PC-9 (cell line): ENCODE data around the gene NYNRIN. TPM values are rescaled to one million over a fixed set of nuclear protein-coding genes. Genes with fewer than 3 reads are reported as not detected.

Source experiments
- BruUV-seq: library from RNA; stranded (reverse); fragments of 400-500 nt; replicated peaks from 2 replicates; lab custom pipeline; 2021; lab: Mats Ljungman, UMichigan
- CTCF ChIA-PET: fragments of 300-600 bp; sonication (Branson Sonifier 250); formaldehyde crosslinking; loops from one replicate; lab custom pipeline; 2022; ENCODE audit warnings: antibody characterized with exemption; lab: Charles Lee
- POLR2A ChIA-PET: fragments of 300-600 bp; sonication (Branson Sonifier 250); formaldehyde crosslinking; loops from one replicate; lab custom pipeline; 2022; ENCODE audit warnings: antibody characterized with exemption; ENCODE audit not compliant: unreplicated experiment; lab: Charles Lee
- DNase-seq, 2 experiments: peaks; one replicate each; pipeline versions ENCODE4 v3.0.0 to v3.0.0-alpha.2; 2015 to 2022; ENCODE audit warnings: mixed read lengths in 1 of 2
- H2AFZ ChIP-seq: fragments of 200-600 bp; sonication (generic); 2 replicates; pipeline ENCODE4 v1.8.1; 2017; ENCODE audit warnings: antibody characterized with exemption
- H3F3A ChIP-seq: fragments of 200-600 bp; sonication (generic); 2 replicates; pipeline ENCODE4 v1.8.1; 2017; ENCODE audit warnings: antibody characterized with exemption, mild to moderate bottlenecking, low read depth; ENCODE audit not compliant: insufficient read depth
- H3K27ac ChIP-seq: fragments of 200-600 bp; sonication (generic); 2 replicates; pipeline ENCODE4 v1.6.1; 2016; ENCODE audit warnings: mixed run types
- H3K27me3 ChIP-seq: fragments of 200-600 bp; sonication (generic); 2 replicates; pipeline ENCODE4 v1.6.1; 2016; ENCODE audit warnings: low read depth, mixed run types; ENCODE audit not compliant: insufficient read depth
- H3K36me3 ChIP-seq: fragments of 200-600 bp; sonication (generic); 2 replicates; pipeline ENCODE4 v1.6.1; 2016; ENCODE audit warnings: low read depth, mixed run types
- H3K4me1 ChIP-seq: fragments of 200-600 bp; sonication (generic); replicated peaks from 2 replicates; pipeline ENCODE4 v1.6.1; 2016; ENCODE audit warnings: mixed run types; ENCODE audit not compliant: insufficient read depth
- H3K4me2 ChIP-seq: fragments of 200-600 bp; sonication (generic); 2 replicates; pipeline ENCODE4 v1.6.1; 2017; ENCODE audit warnings: mixed run types
- H3K4me3 ChIP-seq: fragments of 200-600 bp; sonication (generic); 2 replicates; pipeline ENCODE4 v1.6.1; 2016; ENCODE audit warnings: mixed run types
- H3K79me2 ChIP-seq: fragments of 200-600 bp; sonication (generic); 2 replicates; pipeline ENCODE4 v1.6.1; 2017; ENCODE audit warnings: low read depth, mixed run types
- H3K9me2 ChIP-seq: fragments of 200-600 bp; sonication (generic); 2 replicates; pipeline ENCODE4 v1.8.1; 2017; ENCODE audit warnings: mild to moderate bottlenecking; ENCODE audit not compliant: insufficient read depth
- H3K9me3 ChIP-seq: fragments of 200-600 bp; sonication (generic); 2 replicates; pipeline ENCODE4 v1.8.1; 2016; ENCODE audit warnings: low read depth; ENCODE audit not compliant: insufficient read depth
- H4K20me1 ChIP-seq: fragments of 200-600 bp; sonication (generic); 2 replicates; pipeline ENCODE4 v1.8.1; 2017; ENCODE audit not compliant: insufficient read depth
- EZH2 ChIP-seq: fragments of 200-600 bp; sonication (generic); IDR thresholded peaks from 2 replicates; pipeline ENCODE4 v1.8.0; 2017; ENCODE audit warnings: antibody characterized with exemption, low read depth
- intact Hi-C: fragments of 100-400 bp; cut with micrococcal nuclease; formaldehyde crosslinking; loops from one replicate; pipeline ENCODE4 v1.10.0; 2022; ENCODE audit not compliant: unreplicated experiment
- total RNA-seq: library from RNA; stranded (reverse); gene quantifications from 2 replicates; pipeline ENCODE4 v1.2.3, GENCODE V29; 2021
- TF ChIP-seq, protein P1 (sequence below): fragments of 200-600 bp; sonication (generic); conservative IDR thresholded peaks from 2 replicates; pipeline ENCODE4 v1.6.1; 2017; ENCODE audit warnings: mixed run types, antibody characterized with exemption, mild to moderate bottlenecking, moderate library complexity

Gene NYNRIN
- total RNA-seq, 1 experiment from 2014 or later, result 17.7 TPM

DNA sequence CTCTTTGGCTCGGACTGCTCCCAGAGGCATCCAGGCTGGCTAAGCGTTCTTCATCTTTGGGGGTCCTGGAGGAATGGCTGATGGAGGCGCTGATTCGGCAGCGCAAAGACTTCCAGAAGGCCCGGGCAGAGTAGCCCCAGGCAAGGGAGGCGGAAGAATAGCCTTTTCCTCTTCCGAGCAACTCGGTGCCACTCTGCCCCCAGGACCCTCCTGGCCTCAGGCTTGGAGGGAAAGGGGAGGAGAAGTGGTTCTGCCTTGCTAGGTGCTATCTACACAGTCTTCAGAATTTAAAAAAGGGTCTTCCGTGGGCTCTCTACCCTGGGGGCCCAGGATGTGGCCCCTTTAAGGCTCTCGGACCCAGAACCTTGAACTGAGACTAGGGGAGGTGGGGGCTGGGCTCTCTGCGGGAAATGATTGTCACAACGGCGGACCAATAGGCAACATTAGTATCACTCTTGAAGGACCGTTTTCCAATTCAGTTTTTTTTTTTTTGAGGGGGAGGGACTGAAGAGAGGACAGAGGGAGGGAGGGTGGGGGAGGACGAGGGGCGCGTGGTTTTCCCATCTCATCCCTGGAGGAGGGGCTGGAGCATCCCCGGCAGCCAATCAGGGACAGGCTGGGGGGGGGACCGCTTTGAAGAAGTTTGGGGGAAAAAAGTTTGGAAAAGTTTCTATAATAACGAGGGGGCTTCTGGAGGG is 31.1 kb upstream of the NYNRIN start, which contains the start of gene NFATC4:
TSS of gene NFATC4 (plus strand) at position 671 of the 698 bp plus-strand sequence. CDS start 157 bp downstream, outside the sequence.
- Histone ChIP-seq H3F3A (peaks cover 10% of the 10 kb centered on the region; the same call in 1 of the 2 replicates), H3K27ac (peak within 1 kb of the TSS; percentile 68; the same call in 1 of the 2 replicates), H4K20me1 (no peaks in the 10 kb centered on the region), H3K79me2 (no peaks in the 10 kb centered on the region), H3K9me2 (no peaks in the 10 kb centered on the region), H3K36me3 (no peaks in the 10 kb centered on the region), H2AFZ (peak within 1 kb of the TSS; percentile 88), H3K27me3 (no peaks in the 10 kb centered on the region), H3K9me3 (no peaks in the 10 kb centered on the region), H3K4me1 (peaks cover 7% of the 10 kb centered on the region), H3K4me2 (peak within 1 kb of the TSS; percentile 97), H3K4me3 (peak within 1 kb of the TSS; percentile 66)
- intact Hi-C loops, result loop anchor here (1.0 kb wide), 2 partner anchors 25 to 33 kb away; no protein-coding TSS in a partner anchor
- TF ChIP-seq EZH2, result no peak
- TF ChIP-seq, protein P1, sequence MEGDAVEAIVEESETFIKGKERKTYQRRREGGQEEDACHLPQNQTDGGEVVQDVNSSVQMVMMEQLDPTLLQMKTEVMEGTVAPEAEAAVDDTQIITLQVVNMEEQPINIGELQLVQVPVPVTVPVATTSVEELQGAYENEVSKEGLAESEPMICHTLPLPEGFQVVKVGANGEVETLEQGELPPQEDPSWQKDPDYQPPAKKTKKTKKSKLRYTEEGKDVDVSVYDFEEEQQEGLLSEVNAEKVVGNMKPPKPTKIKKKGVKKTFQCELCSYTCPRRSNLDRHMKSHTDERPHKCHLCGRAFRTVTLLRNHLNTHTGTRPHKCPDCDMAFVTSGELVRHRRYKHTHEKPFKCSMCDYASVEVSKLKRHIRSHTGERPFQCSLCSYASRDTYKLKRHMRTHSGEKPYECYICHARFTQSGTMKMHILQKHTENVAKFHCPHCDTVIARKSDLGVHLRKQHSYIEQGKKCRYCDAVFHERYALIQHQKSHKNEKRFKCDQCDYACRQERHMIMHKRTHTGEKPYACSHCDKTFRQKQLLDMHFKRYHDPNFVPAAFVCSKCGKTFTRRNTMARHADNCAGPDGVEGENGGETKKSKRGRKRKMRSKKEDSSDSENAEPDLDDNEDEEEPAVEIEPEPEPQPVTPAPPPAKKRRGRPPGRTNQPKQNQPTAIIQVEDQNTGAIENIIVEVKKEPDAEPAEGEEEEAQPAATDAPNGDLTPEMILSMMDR, result no peak
- ChIA-PET POLR2A (no interaction called here), CTCF (no interaction called here)
- DNase-seq, result peak; percentile 66
- BruUV-seq, result no TSS peak

DNA sequence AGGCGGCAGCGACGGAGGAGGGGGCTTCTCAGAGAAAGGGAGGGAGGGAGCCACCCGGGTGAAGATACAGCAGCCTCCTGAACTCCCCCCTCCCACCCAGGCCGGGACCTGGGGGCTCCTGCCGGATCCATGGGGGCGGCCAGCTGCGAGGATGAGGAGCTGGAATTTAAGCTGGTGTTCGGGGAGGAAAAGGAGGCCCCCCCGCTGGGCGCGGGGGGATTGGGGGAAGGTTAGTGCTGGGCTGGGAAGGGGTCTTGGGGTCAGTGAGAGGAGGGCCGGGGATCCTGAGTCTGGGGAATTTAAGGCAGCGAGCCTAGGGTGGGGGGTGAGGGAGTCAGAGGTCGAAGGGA is 30.6 kb upstream of the NYNRIN start:
- H3K27ac ChIP-seq, result no peak overlapping the region
- H3K4me1 ChIP-seq, result peaks cover 7% of the 10 kb centered on the region
- DNase-seq, result no peak
- H3F3A ChIP-seq, result peaks cover 10% of the 10 kb centered on the region; the same call in 1 of the 2 replicates
- no peak for TF ChIP-seq EZH2
- TF ChIP-seq, protein P1, result no peak
- H3K4me2 ChIP-seq, result peak overlapping the region; percentile 97
- peak overlapping the region; percentile 80 for H2AFZ ChIP-seq
- intact Hi-C loops, result no loop called here
- H4K20me1 ChIP-seq, result no peaks in the 10 kb centered on the region
- H3K36me3 ChIP-seq, result no peaks in the 10 kb centered on the region
- no TSS peak for BruUV-seq
- ChIA-PET POLR2A (interaction anchor here (0.7 kb wide), 1 partner anchor 745 kb away, joined by 4 read pairs; no protein-coding TSS in a partner anchor), CTCF (no interaction called here)
- no peaks in the 10 kb centered on the region for H3K27me3 ChIP-seq
- H3K9me2 ChIP-seq, result no peaks in the 10 kb centered on the region
- no peaks in the 10 kb centered on the region for H3K79me2 ChIP-seq
- H3K9me3 ChIP-seq, result no peaks in the 10 kb centered on the region
- peak overlapping the region; percentile 66 for H3K4me3 ChIP-seq

DNA sequence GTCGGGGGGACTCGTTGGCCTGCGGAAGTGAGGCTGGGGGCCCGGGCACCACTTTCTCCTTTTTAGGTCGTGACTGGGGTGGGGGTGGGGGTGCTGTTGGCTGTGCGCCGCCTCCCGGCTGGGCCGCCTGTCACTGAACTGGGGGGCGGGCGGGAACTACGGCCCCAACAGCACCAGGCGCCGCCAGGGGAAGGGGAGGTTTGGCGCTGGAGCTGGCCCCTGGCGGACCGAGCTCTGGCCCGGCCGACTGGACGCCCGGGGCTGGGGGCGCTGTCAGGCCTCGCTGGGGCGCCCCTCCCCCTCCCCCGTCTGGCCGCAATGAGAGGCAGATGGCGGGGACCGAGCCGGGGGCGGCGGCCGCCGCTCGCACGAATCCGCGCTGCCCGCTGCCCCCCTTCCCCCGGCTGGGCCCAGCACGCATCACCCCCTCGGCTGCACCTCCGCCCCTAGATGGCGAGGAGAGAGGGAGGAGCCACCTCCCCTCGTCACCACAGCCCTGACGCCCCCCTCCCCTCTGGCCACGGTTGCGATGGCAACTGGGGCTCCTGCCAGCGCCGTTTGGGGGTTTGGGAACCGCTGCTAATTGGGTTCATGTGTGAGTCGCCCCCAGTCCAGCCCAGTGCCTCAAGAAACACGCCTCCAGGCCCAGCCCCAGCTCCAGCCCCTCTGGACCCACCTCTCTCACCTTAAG is 30.1 kb upstream of the NYNRIN start:
- no peak for TF ChIP-seq EZH2
- TF ChIP-seq, protein P1, result no peak
- ChIA-PET POLR2A (interaction anchor here (0.7 kb wide), 1 partner anchor 745 kb away, joined by 4 read pairs; no protein-coding TSS in a partner anchor), CTCF (no interaction called here)
- intact Hi-C loops, result no loop called here
- BruUV-seq, result no TSS peak
- peak overlapping the region; percentile 97 for H3K4me2 ChIP-seq
- no peak overlapping the region; the same call in 1 of the 2 replicates for H2AFZ ChIP-seq
- peak overlapping the region; percentile 66 for H3K4me3 ChIP-seq
- no peaks in the 10 kb centered on the region for H3K27me3 ChIP-seq
- H3K9me2 ChIP-seq, result no peaks in the 10 kb centered on the region
- DNase-seq, result peak in 1 of 2 experiments; percentile 15
- H3K36me3 ChIP-seq, result no peaks in the 10 kb centered on the region
- H3F3A ChIP-seq, result peaks cover 10% of the 10 kb centered on the region; the same call in 1 of the 2 replicates
- H4K20me1 ChIP-seq, result no peaks in the 10 kb centered on the region
- H3K79me2 ChIP-seq, result no peaks in the 10 kb centered on the region
- H3K27ac ChIP-seq, result no peak overlapping the region
- H3K4me1 ChIP-seq, result peaks cover 7% of the 10 kb centered on the region
- H3K9me3 ChIP-seq, result no peaks in the 10 kb centered on the region
